Activated CD8-positive, alpha-beta memory T cell treated with anti-CD3 and anti-CD28 coated beads for 24 hours (primary cell): ENCODE measurements around the gene SLC25A48.

ENCODE experiments used
- DNase-seq: peaks from one replicate; pipeline ENCODE4 v3.0.0-alpha.2; 2020

The SLC25A48 gene

GRCh38 chr5:135861641-135862040 is 27.2 kb downstream of the SLC25A48 start:
- no peak for DNase-seq

DNA sequence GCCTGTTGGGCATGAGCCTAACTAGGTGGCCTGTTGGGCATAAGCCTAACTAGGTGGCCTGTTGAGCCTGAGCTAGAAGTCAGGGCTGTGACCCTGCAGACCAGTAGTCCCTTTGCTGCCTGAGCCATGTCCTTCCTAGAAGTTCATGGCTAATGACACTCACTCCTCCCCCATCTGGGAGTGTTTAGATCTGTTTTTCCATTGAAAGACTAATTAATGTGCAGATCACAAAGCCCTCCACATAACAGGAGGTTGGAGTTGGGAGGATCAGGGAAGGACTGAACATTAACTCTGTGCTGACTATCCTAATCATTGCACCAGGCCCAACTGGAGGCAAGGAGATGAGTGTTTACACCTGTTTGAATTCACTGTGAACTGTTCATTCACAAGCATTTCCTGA is 27.6 kb downstream of the SLC25A48 start:
- DNase-seq, result no peak

DNA sequence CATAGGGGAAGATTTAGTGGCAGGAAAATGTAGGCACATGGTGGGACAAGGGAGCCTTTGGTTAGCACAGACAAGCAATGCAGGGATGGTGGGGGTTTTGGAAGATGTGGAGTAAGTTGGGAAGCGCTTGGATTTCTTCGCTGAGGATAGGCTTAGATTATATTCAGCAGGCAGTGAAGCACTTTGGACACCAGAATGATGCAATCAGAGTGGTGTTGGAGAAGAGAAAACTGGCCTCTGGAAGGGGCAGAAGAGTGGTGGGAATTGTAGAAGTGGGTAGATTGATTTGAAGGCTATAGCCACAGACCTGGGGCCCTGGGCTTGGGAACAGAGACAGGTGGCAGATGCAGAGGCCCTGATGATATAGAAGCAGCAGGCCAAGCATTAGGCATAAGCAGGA is 28.3 kb downstream of the SLC25A48 start:
- DNase-seq, result no peak

DNA sequence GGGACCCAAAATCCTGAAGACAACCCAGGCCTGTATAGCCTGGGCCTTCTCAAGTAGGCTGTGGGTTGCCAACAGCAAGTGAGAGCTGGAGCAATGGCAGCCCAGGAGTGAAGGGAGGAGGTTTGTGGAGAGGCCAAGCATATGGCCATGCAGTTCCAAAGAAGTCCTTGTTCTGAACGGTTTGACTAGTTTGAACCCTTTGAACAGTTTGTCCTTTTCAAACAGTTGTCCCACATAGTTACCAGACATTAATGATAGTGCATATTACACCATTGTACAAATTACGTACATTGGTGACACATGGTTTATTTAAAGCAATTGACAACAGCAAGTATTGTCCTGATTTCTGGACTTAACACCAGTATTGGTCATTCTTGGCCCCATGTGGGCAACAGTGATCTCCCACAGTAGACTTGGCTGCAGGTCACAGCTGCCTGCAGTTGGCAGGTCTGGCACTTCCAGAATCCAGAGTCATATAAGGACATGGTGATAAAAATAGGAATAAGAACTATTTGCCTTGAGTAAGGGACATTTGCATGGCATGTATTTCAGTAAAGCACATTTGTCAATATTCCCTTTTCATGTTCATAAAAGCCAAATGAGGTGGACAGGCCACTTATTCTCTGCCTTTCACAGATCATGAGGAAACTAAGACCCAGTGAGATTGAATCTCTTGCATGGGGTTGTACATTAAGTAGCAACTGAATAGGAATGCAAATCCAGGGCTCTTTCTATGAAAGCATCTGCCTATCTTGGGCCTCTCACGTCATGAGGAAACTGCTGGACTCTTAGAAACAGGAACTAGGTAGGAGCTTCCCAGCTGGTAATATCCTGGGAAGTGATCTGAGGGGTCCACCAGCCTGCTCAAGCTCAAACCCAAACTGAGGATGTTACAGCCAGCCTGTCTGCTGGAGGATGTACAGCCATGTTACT is 30.3 kb downstream of the SLC25A48 start:
- no peak for DNase-seq

- no peak for DNase-seq
These were observed 31.6 kb downstream of the SLC25A48 start for GRCh38 chr5:135866016-135866415.

DNA sequence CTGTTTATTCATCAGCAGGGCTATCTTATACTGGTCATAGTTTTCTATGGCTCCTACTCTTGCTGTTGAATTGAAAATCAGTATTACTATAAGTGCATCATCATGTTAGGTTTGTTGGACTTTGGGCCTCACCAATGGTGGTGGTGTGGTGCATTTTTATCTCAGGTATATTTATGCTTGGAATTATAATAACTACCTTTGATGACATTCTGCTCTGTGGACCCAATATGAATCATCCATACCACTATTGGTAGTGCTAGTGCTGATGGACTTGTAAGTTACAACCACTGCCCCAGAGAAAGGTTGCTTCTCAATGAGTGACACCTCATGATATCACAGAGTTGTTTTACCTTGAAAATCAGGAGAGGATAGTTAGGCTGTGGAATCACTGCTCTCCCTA is 33.1 kb downstream of the SLC25A48 start:
- no peak for DNase-seq

GRCh38 chr5:135868681-135869080 is 34.2 kb downstream of the SLC25A48 start:
- no peak for DNase-seq

- DNase-seq, result no peak
These were observed 34.8 kb downstream of the SLC25A48 start for GRCh38 chr5:135869276-135869675.

DNA sequence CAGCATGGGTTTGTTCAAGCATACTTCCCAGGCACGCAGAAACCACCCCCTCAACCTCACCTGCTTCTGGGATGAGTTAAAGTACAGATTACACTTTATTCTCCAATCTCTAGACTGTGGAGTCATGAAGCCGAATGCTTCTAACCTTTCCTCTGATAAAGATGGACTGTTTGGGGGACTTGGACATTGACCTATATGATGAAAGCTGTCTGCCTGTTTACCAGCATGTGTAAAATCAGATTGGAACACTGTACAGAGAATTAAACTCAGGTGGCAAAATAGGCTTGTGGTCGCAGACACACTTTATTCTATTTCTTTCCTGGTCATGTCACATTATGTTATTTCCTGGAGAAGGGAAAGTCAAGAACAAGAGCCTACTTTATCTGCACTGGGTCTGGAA is 35.5 kb downstream of the SLC25A48 start:
- DNase-seq, result no peak

DNA sequence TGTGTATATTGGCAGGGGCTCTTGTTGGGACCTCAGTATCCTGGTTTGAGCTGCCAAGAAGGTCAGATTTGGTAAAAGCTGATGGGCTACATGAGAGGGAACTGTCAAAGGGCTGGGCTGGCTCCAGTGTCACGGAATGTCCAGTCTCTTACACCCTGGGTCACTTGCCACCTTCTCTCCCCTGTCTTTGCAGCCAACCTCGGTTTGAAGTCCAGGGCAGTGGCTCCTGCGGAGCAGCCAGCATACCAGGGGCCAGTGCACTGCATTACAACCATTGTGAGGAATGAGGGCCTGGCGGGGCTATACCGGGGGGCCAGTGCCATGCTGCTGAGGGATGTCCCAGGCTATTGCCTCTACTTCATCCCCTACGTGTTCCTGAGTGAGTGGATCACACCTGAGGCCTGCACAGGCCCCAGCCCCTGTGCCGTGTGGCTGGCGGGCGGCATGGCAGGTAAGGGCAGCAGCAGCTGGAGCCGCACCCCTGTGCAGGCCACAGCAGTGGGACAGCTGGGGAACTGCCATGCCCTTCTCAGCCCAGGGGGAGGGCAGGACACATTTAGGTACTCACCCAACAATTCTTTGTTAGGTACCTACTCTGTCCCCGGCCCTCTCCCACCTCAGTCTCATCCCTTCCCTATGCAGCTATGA is 36.9 kb downstream of the SLC25A48 start:
- DNase-seq, result no peak

- DNase-seq, result no peak
These were observed 39.4 kb downstream of the SLC25A48 start for GRCh38 chr5:135873831-135874230.

DNA sequence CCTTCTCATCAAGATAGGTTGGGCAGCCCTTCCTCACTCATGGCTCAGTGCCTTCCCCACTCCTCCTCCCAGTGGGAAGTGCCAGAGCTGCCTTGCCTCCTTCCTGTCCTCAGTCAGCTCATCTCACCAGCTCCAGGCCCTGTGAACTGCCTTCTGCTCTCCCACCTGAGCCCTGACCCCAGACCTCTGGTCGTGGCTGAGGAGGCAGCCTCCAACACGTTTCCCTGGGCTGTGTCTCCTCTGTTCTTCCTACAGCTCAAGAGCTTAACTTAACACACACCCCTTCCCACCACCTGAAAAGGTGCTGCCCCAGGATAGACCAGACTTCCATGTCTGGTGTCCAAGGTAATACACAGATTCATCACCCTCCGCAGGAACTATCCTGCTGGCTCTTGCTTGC is 40.0 kb downstream of the SLC25A48 start:
- no peak for DNase-seq

DNA sequence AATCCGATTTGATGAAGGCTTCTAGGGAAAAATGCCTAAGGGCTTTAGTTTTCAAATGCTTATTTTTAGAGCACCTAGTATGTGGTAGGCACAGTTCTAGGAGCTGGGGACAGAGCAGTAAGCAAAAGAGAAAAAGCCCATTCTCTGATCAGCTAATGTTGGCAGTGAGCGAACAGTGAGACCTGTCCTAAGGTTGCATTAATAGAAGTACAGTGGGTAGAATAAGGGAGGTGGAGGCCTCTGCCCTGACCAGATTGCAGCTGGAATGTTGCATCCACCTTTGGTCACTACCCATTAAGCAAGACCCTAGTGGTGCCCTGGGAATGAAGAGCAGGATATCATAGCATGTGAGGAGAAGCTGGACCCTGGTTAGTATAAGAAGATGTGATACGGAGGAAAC is 41.1 kb downstream of the SLC25A48 start:
- DNase-seq, result no peak

GRCh38 chr5:135876146-135876545 is 41.7 kb downstream of the SLC25A48 start:
- no peak for DNase-seq

GRCh38 chr5:135877570-135878155 is 43.2 kb downstream of the SLC25A48 start:
- no peak for DNase-seq

GRCh38 chr5:135878156-135878620 is 43.7 kb downstream of the SLC25A48 start:
- DNase-seq, result no peak

GRCh38 chr5:135879591-135879990 is 45.1 kb downstream of the SLC25A48 start:
- DNase-seq, result no peak

- DNase-seq, result no peak
These were observed 45.8 kb downstream of the SLC25A48 start for GRCh38 chr5:135880278-135880677.

DNA sequence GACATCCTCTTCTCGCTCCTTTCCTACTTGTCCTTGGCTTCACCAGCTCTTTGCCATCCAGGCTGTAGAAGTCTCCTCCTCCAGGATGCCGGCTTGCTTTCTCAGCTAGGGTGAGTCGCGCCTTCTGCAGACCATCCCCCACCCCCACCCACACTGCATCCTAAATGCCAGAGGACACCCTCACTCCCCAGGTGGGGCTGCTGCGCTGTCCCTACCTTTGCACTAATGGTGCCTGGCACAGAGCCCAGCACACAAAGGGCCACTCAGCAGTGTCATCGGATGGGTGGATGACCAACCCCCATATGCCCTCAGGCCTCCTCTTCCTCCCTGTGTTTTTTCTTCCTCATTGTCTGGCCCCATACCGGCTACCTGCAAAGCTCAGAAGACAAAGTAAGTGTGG is 46.3 kb downstream of the SLC25A48 start:
- no peak for DNase-seq

DNA sequence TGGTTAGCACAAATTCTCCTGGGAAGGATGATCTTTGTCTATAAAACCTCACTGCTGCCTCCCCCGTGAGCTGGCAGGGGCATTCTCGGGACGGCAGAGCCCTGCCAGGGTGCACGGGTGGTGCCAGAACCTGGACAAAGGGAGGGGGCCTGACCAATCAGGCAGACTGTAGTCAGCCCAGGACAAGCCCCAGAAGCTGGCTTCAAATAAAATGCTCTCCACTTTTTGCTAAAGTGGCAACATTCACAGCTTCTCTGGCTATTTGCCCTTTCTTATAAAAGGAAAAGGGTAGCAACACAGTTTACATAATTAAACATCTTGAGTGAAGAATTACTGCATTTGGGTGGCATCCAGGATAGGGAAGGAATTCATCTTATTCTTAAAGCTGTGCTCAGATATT is 46.8 kb downstream of the SLC25A48 start:
- no peak for DNase-seq

- DNase-seq, result no peak
These were observed 47.4 kb downstream of the SLC25A48 start for GRCh38 chr5:135881819-135882218.

DNA sequence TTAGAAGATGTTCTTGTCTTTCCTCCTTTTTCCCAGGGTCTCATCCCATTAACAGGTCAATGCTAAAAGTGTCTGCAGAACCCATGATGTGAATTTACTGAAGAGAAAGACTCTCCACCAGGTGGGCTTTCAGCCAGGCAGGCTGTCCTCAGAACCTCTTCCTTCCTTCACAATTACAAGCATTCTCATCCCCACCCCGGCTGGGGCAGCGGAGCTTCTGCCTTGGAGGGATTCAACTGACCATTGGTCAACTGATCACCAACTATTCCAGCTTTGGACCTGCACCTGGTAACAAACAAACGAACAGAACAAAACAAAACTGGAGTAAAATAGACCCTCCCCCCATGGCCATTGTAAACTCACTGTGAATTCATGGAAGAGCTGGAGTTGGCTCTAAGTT is 48.6 kb downstream of the SLC25A48 start:
- DNase-seq, result no peak

GRCh38 chr5:135883441-135883840 is 49.0 kb downstream of the SLC25A48 start:
- no peak for DNase-seq

- DNase-seq, result no peak
These were observed 50.6 kb downstream of the SLC25A48 start for GRCh38 chr5:135885031-135885430.
